MM.1S (cell line): ENCODE results near the gene WDR48.

ENCODE experiments used
- DNase-seq: peaks from one replicate; pipeline ENCODE4 v3.0.0-alpha.2; 2015
- H2AFZ ChIP-seq: fragments of 300-600 bp; sonication (generic); 2 replicates; pipeline ENCODE4 v1.6.0; 2016; ENCODE audit warnings: antibody characterized with exemption, low read length
- H3F3A ChIP-seq: fragments of 300-600 bp; sonication (generic); 2 replicates; pipeline ENCODE4 v1.6.1; 2016; ENCODE audit warnings: mild to moderate bottlenecking, antibody characterized with exemption, low read length, moderate library complexity, mixed read lengths; ENCODE audit not compliant: insufficient read depth
- H3K27ac ChIP-seq: fragments of 300-600 bp; sonication (generic); 2 replicates; pipeline ENCODE4 v1.5.1; 2016; ENCODE audit warnings: mild to moderate bottlenecking, low read length
- H3K27me3 ChIP-seq: fragments of 300-600 bp; sonication (generic); replicated peaks from 2 replicates; pipeline ENCODE4 v1.6.0; 2016; ENCODE audit warnings: low read length; ENCODE audit not compliant: insufficient read depth
- H3K36me3 ChIP-seq: fragments of 300-600 bp; sonication (generic); replicated peaks from 2 replicates; pipeline ENCODE4 v1.6.1; 2016; ENCODE audit warnings: mild to moderate bottlenecking, low read length, mixed read lengths; ENCODE audit not compliant: insufficient read depth
- H3K4me1 ChIP-seq: fragments of 300-600 bp; sonication (generic); 2 replicates; pipeline ENCODE4 v1.6.1; 2016; ENCODE audit warnings: low read length, mixed read lengths
- H3K4me2 ChIP-seq: fragments of 300-600 bp; sonication (generic); 2 replicates; pipeline ENCODE4 v1.6.0; 2016; ENCODE audit warnings: low read depth, low read length
- H3K4me3 ChIP-seq: fragments of 300-600 bp; sonication (generic); 2 replicates; pipeline ENCODE4 v1.5.1; 2016; ENCODE audit warnings: low read length, mixed read lengths
- H3K79me2 ChIP-seq: fragments of 300-600 bp; sonication (generic); 2 replicates; pipeline ENCODE4 v1.6.1; 2016; ENCODE audit warnings: mixed run types, low read length, mixed read lengths
- H3K9ac ChIP-seq: fragments of 300-600 bp; sonication (generic); 2 replicates; pipeline ENCODE4 v1.6.1; 2016; ENCODE audit warnings: low read length, mixed read lengths
- H3K9me2 ChIP-seq: fragments of 300-600 bp; sonication (generic); replicated peaks from 2 replicates; pipeline ENCODE4 v1.6.1; 2016; ENCODE audit warnings: mild to moderate bottlenecking, low read length, mixed read lengths; ENCODE audit not compliant: insufficient read depth
- H3K9me3 ChIP-seq: fragments of 300-600 bp; sonication (generic); replicated peaks from 2 replicates; pipeline ENCODE4 v1.6.1; 2016; ENCODE audit warnings: mild to moderate bottlenecking, low read length, mixed read lengths; ENCODE audit not compliant: insufficient read depth
- H4K20me1 ChIP-seq: fragments of 300-600 bp; sonication (generic); 2 replicates; pipeline ENCODE4 v1.6.1; 2016; ENCODE audit warnings: mild to moderate bottlenecking, low read length, moderate library complexity, mixed read lengths; ENCODE audit not compliant: insufficient read depth
- CTCF ChIP-seq: fragments of 300-600 bp; sonication (generic); IDR thresholded peaks from 2 replicates; pipeline ENCODE4 v1.5.1; 2016; ENCODE audit warnings: antibody characterized with exemption, low read length, mixed read lengths
- EZH2 ChIP-seq: fragments of 300-600 bp; sonication (generic); optimal IDR thresholded peaks from 2 replicates; pipeline ENCODE3; 2017; ENCODE audit warnings: low read depth, mild to moderate bottlenecking, antibody characterized with exemption, low read length, mixed read lengths
- EZH2phosphoT487 ChIP-seq: fragments of 300-600 bp; sonication (generic); IDR thresholded peaks from 2 replicates; pipeline ENCODE4 v1.6.1; 2018; ENCODE audit warnings: antibody characterized with exemption, low read length

Gene WDR48

GRCh38 chr3:39133822-39134221 is 82.0 kb downstream of the WDR48 start:
- H3K9ac ChIP-seq = no peak overlapping the region
- no peak overlapping the region for H2AFZ ChIP-seq
- no peaks in the 10 kb centered on the region for H3K9me2 ChIP-seq
- H3K9me3 ChIP-seq = no peaks in the 10 kb centered on the region
- H3K36me3 ChIP-seq = no peaks in the 10 kb centered on the region
- no peaks in the 10 kb centered on the region for H3K79me2 ChIP-seq
- no peaks in the 10 kb centered on the region for H3F3A ChIP-seq
- no peak for DNase-seq
- no peak overlapping the region for H3K27ac ChIP-seq
- no peak for TF ChIP-seq CTCF
- no peak for TF ChIP-seq EZH2
- TF ChIP-seq EZH2phosphoT487 = no peak
- no peaks in the 10 kb centered on the region for H3K4me1 ChIP-seq
- H3K4me3 ChIP-seq = no peak overlapping the region
- H4K20me1 ChIP-seq = no peaks in the 10 kb centered on the region
- H3K4me2 ChIP-seq = no peak overlapping the region
- no peaks in the 10 kb centered on the region for H3K27me3 ChIP-seq

- Histone ChIP-seq H3F3A (no peaks in the 10 kb centered on the region), H3K27ac (no peak overlapping the region), H3K36me3 (no peaks in the 10 kb centered on the region), H3K4me2 (no peak overlapping the region), H2AFZ (no peak overlapping the region), H3K4me3 (no peak overlapping the region), H3K4me1 (no peaks in the 10 kb centered on the region), H3K79me2 (no peaks in the 10 kb centered on the region), H4K20me1 (no peaks in the 10 kb centered on the region), H3K9me3 (no peaks in the 10 kb centered on the region), H3K9me2 (no peaks in the 10 kb centered on the region), H3K27me3 (no peaks in the 10 kb centered on the region), H3K9ac (no peak overlapping the region)
- TF ChIP-seq CTCF (no peak), EZH2 (no peak), EZH2phosphoT487 (no peak)
- no peak for DNase-seq
Observed at GRCh38 chr3:39134305-39134704, 82.5 kb downstream of the WDR48 start.

- Histone ChIP-seq H3F3A (no peaks in the 10 kb centered on the region), H4K20me1 (no peaks in the 10 kb centered on the region), H3K9me2 (no peaks in the 10 kb centered on the region), H3K79me2 (no peaks in the 10 kb centered on the region), H3K27me3 (no peaks in the 10 kb centered on the region), H3K27ac (no peak overlapping the region), H3K4me2 (no peak overlapping the region), H3K9me3 (no peaks in the 10 kb centered on the region), H3K4me1 (no peaks in the 10 kb centered on the region), H3K9ac (no peak overlapping the region), H2AFZ (no peak overlapping the region), H3K4me3 (no peak overlapping the region), H3K36me3 (no peaks in the 10 kb centered on the region)
- no peak for TF ChIP-seq EZH2phosphoT487
- TF ChIP-seq EZH2 = no peak
- TF ChIP-seq CTCF = no peak
- DNase-seq = no peak
Observed at GRCh38 chr3:39135170-39135805, 83.5 kb downstream of the WDR48 start.
